Tibial nerve (tissue), 3 donors: ENCODE measurements around the gene IGFN1.

Source experiments
- POLR2A ChIP-seq, 2 donors: fragments of 450-650 bp; IDR thresholded peaks; one replicate each; pipeline ENCODE4 v1.6.1; 2017; ENCODE audit warnings: antibody characterized with exemption in 2 of 2, mild to moderate bottlenecking in 2 of 2, moderate library complexity in 2 of 2
- TF ChIP-seq, protein P1 (sequence below), 5 experiments: fragments of 200-600 bp in 3 of 5; fragments of 450-650 bp in 2 of 5; sonication (generic) in 3 of 5; IDR thresholded peaks; one replicate each; pipeline ENCODE4 v1.5.1; 2016 to 2019; ENCODE audit warnings: antibody characterized with exemption in 5 of 5, mild to moderate bottlenecking in 3 of 5, moderate library complexity in 2 of 5

DNA sequence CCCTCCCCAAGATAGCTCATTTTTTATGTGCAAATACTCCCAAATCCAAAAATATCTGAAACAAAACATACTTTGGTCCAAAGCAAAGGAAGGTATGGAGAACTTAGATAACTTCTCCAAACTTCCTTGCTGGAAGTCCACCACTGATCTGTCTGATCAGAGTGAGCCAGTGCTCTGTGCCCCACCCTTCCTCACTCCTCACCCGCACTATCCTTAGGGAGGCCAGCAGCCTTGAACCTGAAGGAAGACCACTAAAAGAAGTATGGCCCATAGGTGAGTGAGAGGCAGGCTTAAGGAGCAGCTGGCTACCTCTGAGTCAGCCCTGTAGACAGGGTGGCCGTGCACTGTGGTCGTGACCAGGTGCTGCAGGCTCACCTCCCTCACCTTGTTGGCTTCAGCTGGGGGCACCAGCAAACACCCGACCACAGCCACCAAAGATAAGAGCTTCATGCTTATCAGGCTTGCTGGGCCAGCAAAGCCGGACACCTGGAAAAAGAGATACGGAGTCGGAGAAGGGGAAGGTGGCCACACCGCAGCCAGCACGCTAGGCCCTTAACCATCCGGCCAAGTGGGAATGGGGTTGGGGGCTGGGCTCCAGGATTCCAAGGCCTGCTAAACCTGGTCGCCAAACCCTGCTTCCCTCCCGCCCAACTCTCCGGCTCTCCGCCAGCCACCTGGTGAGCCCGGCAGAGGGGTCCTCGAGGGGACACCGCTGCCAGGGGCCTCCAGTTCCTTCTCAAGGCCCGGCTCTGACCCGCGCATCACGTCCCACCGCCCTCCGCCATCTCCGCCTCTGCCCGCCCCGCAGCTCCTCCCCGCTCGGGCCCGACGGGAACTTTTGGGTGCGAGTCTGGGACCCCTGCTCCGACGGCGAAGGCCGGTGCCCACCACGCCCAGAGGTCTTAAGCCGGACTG is 36.9 kb upstream of the IGFN1 start:
- TF ChIP-seq POLR2A (IDR thresholded peaks at IDR 0.05): no peak
- TF ChIP-seq, protein P1, sequence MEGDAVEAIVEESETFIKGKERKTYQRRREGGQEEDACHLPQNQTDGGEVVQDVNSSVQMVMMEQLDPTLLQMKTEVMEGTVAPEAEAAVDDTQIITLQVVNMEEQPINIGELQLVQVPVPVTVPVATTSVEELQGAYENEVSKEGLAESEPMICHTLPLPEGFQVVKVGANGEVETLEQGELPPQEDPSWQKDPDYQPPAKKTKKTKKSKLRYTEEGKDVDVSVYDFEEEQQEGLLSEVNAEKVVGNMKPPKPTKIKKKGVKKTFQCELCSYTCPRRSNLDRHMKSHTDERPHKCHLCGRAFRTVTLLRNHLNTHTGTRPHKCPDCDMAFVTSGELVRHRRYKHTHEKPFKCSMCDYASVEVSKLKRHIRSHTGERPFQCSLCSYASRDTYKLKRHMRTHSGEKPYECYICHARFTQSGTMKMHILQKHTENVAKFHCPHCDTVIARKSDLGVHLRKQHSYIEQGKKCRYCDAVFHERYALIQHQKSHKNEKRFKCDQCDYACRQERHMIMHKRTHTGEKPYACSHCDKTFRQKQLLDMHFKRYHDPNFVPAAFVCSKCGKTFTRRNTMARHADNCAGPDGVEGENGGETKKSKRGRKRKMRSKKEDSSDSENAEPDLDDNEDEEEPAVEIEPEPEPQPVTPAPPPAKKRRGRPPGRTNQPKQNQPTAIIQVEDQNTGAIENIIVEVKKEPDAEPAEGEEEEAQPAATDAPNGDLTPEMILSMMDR (IDR thresholded peaks at IDR 0.05): no peak
